CD8-positive, alpha-beta memory T cell (primary cell): ENCODE measurements around the gene TRAF3IP1. TPM values are rescaled to one million over a fixed set of nuclear protein-coding genes. Genes with fewer than 3 reads are reported as not detected.

Experiments
- CTCF ChIA-PET: fragments of 350-600 bp; sonication (Branson Sonifier 250); formaldehyde crosslinking; loops from one replicate; lab custom pipeline; 2021; ENCODE audit warnings: antibody characterized with exemption; lab: Charles Lee
- POLR2A ChIA-PET: fragments of 350-600 bp; sonication (Branson Sonifier 250); formaldehyde crosslinking; loops from one replicate; lab custom pipeline; 2021; ENCODE audit warnings: antibody characterized with exemption; lab: Charles Lee
- DNase-seq, 5 donors: peaks; one replicate each; pipeline versions ENCODE4 v3.0.0 to v3.0.0-alpha.2; 2020 to 2022; ENCODE audit warnings: mixed read lengths in 1 of 5
- H3K27ac ChIP-seq: one replicate; pipeline ENCODE4 v1.7.0; 2013; ENCODE audit warnings: low read depth, mild to moderate bottlenecking, low read length, moderate library complexity
- H3K27me3 ChIP-seq: 2 replicates; pipeline ENCODE4 v1.7.0; 2013; ENCODE audit warnings: low read length, mild to moderate bottlenecking; ENCODE audit not compliant: insufficient read depth, poor library complexity, severe bottlenecking
- H3K36me3 ChIP-seq: 2 replicates; pipeline ENCODE4 v1.7.0; 2013; ENCODE audit warnings: mild to moderate bottlenecking, low read length, moderate library complexity; ENCODE audit not compliant: insufficient read depth
- H3K4me1 ChIP-seq: 2 replicates; pipeline ENCODE4 v1.7.0; 2013; ENCODE audit warnings: mild to moderate bottlenecking, low read length, moderate library complexity; ENCODE audit not compliant: insufficient read depth
- H3K4me3 ChIP-seq: 2 replicates; pipeline ENCODE4 v1.7.0; 2013; ENCODE audit warnings: mild to moderate bottlenecking, low read length
- H3K9me3 ChIP-seq: 2 replicates; pipeline ENCODE4 v1.7.0; 2013; ENCODE audit warnings: mild to moderate bottlenecking, low read length
- H3K27ac Mint-ChIP-seq, 8 donors: one replicate each; pipeline ENCODE4 v1.8.0; 2020 to 2021; ENCODE audit warnings: mixed read lengths in 8 of 8, mild to moderate bottlenecking in 6 of 8, inconsistent platforms in 3 of 8, moderate library complexity in 3 of 8
- H3K27me3 Mint-ChIP-seq, 2 donors: one replicate each; pipeline ENCODE4 v1.8.0; 2020 to 2021; ENCODE audit warnings: mixed read lengths in 2 of 2, mild to moderate bottlenecking in 1 of 2, moderate library complexity in 1 of 2
- H3K36me3 Mint-ChIP-seq, 3 donors: one replicate each; pipeline ENCODE4 v1.8.0; 2020 to 2021; ENCODE audit warnings: mixed read lengths in 3 of 3, inconsistent platforms in 1 of 3, mild to moderate bottlenecking in 1 of 3
- H3K4me1 Mint-ChIP-seq, 3 donors: one replicate each; pipeline ENCODE4 v1.8.0; 2020 to 2021; ENCODE audit warnings: mixed read lengths in 3 of 3, inconsistent platforms in 1 of 3, mild to moderate bottlenecking in 1 of 3
- H3K4me3 Mint-ChIP-seq, 7 donors: one replicate each; pipeline ENCODE4 v1.8.0; 2020 to 2021; ENCODE audit warnings: mixed read lengths in 7 of 7, mild to moderate bottlenecking in 6 of 7, moderate library complexity in 4 of 7, inconsistent platforms in 2 of 7
- H3K9me3 Mint-ChIP-seq, 5 donors: one replicate each; pipeline ENCODE4 v1.8.0; 2020 to 2022; ENCODE audit warnings: mixed read lengths in 5 of 5, mild to moderate bottlenecking in 3 of 5, moderate library complexity in 2 of 5, inconsistent platforms in 1 of 5
- polyA plus RNA-seq: library from polyadenylated mRNA; unstranded; fragments of 300-500 nt; fragmentation: Illumina TruSeq; gene quantifications from one replicate; pipeline ENCODE4 v1.2.3, GENCODE V29; 2021
- total RNA-seq, 2 experiments: library from RNA; stranded (reverse); gene quantifications; one replicate each; pipeline ENCODE4 v1.2.3, GENCODE V29; 2021

Gene TRAF3IP1
- total and polyA plus RNA-seq, 3 experiments from 2014 or later, result 10.2 to 15.9 (median 14.7) TPM

DNA sequence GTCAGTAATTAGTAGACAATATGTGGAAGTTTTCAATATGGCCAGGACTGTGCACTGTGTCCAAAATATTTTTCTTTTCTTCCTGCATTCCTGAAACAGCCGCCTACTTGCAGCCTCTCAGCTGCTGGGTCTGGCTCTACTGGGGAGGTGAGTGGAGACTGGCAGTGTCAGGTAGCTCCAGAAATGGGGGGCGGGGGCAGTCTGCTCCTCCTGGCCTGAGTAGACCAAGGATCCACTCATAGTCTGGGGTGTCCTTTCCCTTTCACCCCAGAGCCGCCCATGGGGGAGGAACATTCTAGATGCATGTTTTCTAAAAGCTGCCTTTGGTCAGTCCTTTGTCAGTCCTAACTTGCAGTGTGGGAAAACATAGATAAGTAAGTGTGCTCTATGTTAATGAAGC is 23.7 kb downstream of the TRAF3IP1 start:
- CTCF ChIA-PET, result no interaction called here

DNA sequence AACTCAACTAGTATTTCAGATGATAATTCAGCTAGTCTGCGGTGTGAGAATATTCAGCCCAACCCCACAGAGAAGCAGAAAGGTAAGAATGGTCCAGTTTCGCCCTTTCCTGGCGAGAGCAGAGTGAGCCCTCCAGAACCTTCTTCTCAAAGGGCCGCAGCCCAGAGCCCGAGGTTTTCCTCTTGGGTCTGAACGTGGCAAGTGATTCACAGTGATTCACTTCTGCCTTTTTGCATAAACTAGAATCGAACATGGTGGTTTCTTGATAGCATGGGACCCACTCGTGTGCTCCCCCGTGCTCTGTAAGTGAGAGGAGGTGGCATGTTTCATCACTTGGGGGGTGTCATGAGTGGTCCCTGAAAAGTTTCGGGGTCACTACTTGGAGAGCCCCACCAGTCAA is 24.2 kb downstream of the TRAF3IP1 start:
- no peaks in the 10 kb centered on the region for H3K9me3 ChIP-seq
- H3K4me1 Mint-ChIP-seq, result peaks cover 2 to 5% (median 3%) of the 10 kb centered on the region in 3 donors

More for the DNA sequence above, 23.7 kb downstream of the TRAF3IP1 start:
- POLR2A ChIA-PET, result interaction anchor here (0.7 kb wide), 1 partner anchor 24 kb away, joined by 4 read pairs; no protein-coding TSS in a partner anchor
- no peaks in the 10 kb centered on the region for H3K27me3 Mint-ChIP-seq
- H3K27me3 ChIP-seq, result no peaks in the 10 kb centered on the region
- H3K4me1 Mint-ChIP-seq, result peaks cover 3 to 10% (median 3%) of the 10 kb centered on the region in 3 donors
- no peak for DNase-seq
- H3K9me3 ChIP-seq, result no peaks in the 10 kb centered on the region
- peaks cover 1% of the 10 kb centered on the region for H3K36me3 ChIP-seq
- H3K36me3 Mint-ChIP-seq, result peaks cover 11 to 48% (median 13%) of the 10 kb centered on the region in 3 donors
- H3K4me3 ChIP-seq, result no peak overlapping the region
- no peaks in the 10 kb centered on the region for H3K4me1 ChIP-seq
- no peak overlapping the region for H3K4me3 Mint-ChIP-seq
- peak overlapping the region in 1 of 8 donors; percentile 54 for H3K27ac Mint-ChIP-seq
- H3K9me3 Mint-ChIP-seq, result no peaks in the 10 kb centered on the region
- no peak overlapping the region for H3K27ac ChIP-seq

DNA sequence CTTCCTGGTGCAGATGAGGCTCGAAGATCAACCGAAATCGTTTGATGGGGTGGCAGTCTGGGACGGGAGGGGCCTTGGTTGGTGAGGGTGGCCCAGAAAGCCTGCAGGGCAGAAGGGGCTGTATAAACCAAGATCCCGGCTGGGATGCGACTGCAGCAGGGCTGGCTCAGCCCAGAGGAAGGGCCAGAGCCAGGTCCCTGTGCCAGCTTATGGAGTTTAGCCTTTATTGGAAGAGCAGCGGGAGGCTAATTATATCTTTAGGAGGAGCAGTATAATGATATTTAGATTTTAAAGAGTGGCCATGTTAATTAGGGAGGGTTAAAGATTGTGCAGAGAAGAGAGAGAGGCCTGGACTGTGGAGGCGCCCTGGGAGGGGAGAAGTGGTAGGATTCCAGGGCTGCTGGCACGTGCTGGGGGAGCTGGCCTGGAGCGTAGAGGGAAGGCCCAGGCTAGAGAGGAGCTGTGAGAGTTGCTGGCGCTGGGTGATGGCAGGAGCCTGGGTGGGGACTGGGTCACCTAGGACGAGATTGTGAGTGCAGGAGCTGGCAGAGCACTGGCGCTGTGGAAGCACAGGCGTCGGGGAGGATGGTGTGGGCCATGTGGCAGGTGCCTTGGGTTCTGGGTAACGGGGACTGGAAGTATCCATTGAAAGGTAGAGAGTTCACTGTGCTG is 25.1 kb downstream of the TRAF3IP1 start:
- no peaks in the 10 kb centered on the region for H3K27me3 ChIP-seq
- Mint-ChIP-seq H3K4me3 (no peak overlapping the region), H3K4me1 (no peaks in the 10 kb centered on the region), H3K9me3 (no peaks in the 10 kb centered on the region), H3K27me3 (no peaks in the 10 kb centered on the region), H3K27ac (no peak overlapping the region), H3K36me3 (peaks cover 11 to 52% (median 16%) of the 10 kb centered on the region in 3 donors)
- ChIA-PET POLR2A (no interaction called here), CTCF (no interaction called here)
- H3K4me3 ChIP-seq, result no peak overlapping the region
- peaks cover 6% of the 10 kb centered on the region for H3K36me3 ChIP-seq
- H3K4me1 ChIP-seq, result no peaks in the 10 kb centered on the region
- no peak overlapping the region for H3K27ac ChIP-seq
- no peak for DNase-seq
- H3K9me3 ChIP-seq, result no peaks in the 10 kb centered on the region

More for the DNA sequence above, 24.2 kb downstream of the TRAF3IP1 start:
- ChIA-PET CTCF (no interaction called here), POLR2A (no interaction called here)
- no peak overlapping the region for H3K4me3 Mint-ChIP-seq
- no peaks in the 10 kb centered on the region for H3K9me3 Mint-ChIP-seq
- no peaks in the 10 kb centered on the region for H3K27me3 Mint-ChIP-seq
- no peak overlapping the region for H3K27ac ChIP-seq
- no peaks in the 10 kb centered on the region for H3K27me3 ChIP-seq
- peaks cover 11 to 52% (median 16%) of the 10 kb centered on the region in 3 donors for H3K36me3 Mint-ChIP-seq
- H3K4me1 ChIP-seq, result no peaks in the 10 kb centered on the region
- peaks cover 6% of the 10 kb centered on the region for H3K36me3 ChIP-seq
- peak overlapping the region in 1 of 8 donors; percentile 19 for H3K27ac Mint-ChIP-seq
- no peak overlapping the region for H3K4me3 ChIP-seq
- no peak for DNase-seq

DNA sequence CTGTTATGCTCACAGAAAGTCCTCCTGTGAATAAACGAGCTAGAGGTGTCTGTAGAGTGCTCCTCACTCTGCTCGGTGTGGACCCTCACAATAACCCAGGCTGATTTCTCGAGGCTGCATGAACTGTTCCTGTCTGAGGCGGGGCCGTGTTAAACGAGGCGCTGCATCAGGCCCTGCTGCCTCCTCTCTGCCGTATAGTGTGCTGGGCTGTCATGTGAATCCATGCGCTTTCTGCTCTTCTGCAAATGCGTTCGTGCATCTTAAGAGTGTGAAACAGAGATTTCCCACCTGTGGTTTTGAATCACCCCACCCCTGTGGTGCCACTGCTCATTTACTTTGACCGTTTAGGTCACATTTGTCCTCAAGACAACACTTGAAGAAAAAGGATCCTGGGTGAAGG is 26.2 kb downstream of the TRAF3IP1 start:
- Mint-ChIP-seq H3K36me3 (peaks cover 11 to 49% (median 16%) of the 10 kb centered on the region in 3 donors), H3K4me1 (no peaks in the 10 kb centered on the region), H3K27me3 (no peaks in the 10 kb centered on the region), H3K27ac (no peak overlapping the region), H3K4me3 (no peak overlapping the region), H3K9me3 (no peaks in the 10 kb centered on the region)
- no peak for DNase-seq
- no peak overlapping the region for H3K4me3 ChIP-seq
- no peaks in the 10 kb centered on the region for H3K27me3 ChIP-seq
- ChIA-PET CTCF (no interaction called here), POLR2A (no interaction called here)
- no peaks in the 10 kb centered on the region for H3K9me3 ChIP-seq
- peaks cover 6% of the 10 kb centered on the region for H3K36me3 ChIP-seq
- no peaks in the 10 kb centered on the region for H3K4me1 ChIP-seq
- H3K27ac ChIP-seq, result no peak overlapping the region

DNA sequence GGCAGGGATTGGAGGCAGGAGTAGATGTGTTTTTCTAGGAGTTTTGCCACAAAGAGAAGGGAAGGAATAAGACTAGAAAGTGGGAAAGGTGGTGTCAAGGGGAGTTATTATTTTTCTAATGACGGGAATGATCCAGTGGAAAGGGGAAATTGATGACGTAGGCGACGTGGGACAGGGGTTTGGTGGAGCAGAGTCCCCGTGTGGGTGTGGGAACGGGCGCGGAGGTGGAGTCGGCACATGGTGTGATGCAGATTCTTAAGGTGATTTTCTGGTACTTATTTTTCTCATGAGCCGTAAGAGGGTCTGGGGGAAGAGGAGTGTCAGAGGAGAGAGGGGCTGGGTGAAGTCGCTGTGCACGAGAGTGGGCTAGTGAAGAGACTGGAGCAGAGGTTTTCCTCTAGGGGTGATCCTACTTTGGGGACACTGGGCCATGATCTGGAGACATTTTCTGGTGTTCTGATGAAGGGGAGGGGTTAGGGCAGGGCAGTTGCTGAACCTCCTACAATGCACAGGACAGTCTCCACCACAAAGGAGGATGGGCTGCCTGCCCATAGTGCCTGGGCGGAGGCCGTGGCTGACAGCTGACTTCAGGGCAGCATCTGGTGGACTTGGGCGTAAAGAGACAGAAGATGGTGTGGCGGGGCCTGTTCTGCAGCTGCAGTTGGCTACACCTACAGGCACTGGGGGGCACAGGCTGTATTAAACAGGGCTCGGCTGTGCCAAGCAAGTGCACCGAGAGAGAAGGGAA is 30.0 kb downstream of the TRAF3IP1 start:
- Mint-ChIP-seq H3K4me3 (no peak overlapping the region), H3K9me3 (no peaks in the 10 kb centered on the region), H3K27me3 (no peaks in the 10 kb centered on the region), H3K27ac (no peak overlapping the region), H3K4me1 (no peaks in the 10 kb centered on the region), H3K36me3 (peaks cover 11 to 53% (median 16%) of the 10 kb centered on the region in 3 donors)
- H3K27me3 ChIP-seq, result no peaks in the 10 kb centered on the region
- no peak for DNase-seq
- no peak overlapping the region for H3K27ac ChIP-seq
- H3K4me1 ChIP-seq, result no peaks in the 10 kb centered on the region
- POLR2A ChIA-PET, result no interaction called here
- peaks cover 6% of the 10 kb centered on the region for H3K36me3 ChIP-seq
- CTCF ChIA-PET, result no interaction called here
- no peaks in the 10 kb centered on the region for H3K9me3 ChIP-seq
- H3K4me3 ChIP-seq, result no peak overlapping the region

DNA sequence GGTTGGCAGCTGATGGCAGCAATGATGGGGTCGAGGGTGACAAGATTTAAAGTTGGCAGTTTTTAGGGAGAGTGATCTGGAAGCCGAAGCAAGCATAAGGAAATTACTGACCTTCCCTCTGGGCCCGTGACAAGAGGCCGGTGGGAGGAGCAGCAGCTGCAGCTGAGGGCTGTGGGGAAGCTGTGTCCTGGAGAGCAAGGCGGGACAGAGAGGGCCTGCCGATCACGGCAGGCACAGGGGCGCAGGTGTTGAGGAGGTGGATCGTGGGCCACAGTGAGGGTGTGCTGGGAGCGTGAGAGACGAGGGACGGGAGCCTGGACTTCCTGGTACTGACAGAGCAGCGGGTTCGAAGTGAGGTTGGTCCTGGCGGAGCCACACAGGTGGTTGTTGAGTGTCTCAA is 31.0 kb downstream of the TRAF3IP1 start:
- POLR2A ChIA-PET, result no interaction called here
- H3K9me3 Mint-ChIP-seq, result no peaks in the 10 kb centered on the region

DNA sequence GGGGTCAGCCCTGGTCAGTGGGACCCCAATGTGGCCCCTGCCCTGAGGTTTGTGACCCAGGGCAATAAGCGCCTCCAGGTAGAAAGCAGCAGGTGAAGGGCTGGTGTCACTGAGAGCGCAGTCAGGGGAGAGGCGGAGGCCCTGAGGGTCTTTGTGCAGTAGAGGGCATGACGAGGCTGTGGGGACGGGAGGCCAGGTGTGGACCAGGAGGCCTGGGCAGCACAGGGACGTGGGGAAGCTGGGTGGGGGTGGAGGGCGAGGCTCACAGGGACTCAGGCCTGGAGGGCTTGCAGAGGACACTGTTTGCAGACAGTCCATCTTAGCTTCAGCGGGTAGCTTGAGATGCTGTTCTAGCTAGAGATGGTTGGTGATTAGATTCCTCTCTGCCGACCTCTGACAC is 32.0 kb downstream of the TRAF3IP1 start:
- H3K4me3 Mint-ChIP-seq, result no peak overlapping the region
- DNase-seq, result no peak
- peaks cover 7 to 40% (median 7%) of the 10 kb centered on the region in 3 donors for H3K36me3 Mint-ChIP-seq
- Histone ChIP-seq H3K4me1 (no peaks in the 10 kb centered on the region), H3K27me3 (no peaks in the 10 kb centered on the region), H3K27ac (no peak overlapping the region), H3K36me3 (peaks cover 6% of the 10 kb centered on the region), H3K9me3 (no peaks in the 10 kb centered on the region), H3K4me3 (no peak overlapping the region)
- ChIA-PET POLR2A (no interaction called here), CTCF (no interaction called here)
- H3K27me3 Mint-ChIP-seq, result no peaks in the 10 kb centered on the region
- no peaks in the 10 kb centered on the region for H3K4me1 Mint-ChIP-seq
- H3K9me3 Mint-ChIP-seq, result no peaks in the 10 kb centered on the region
- H3K27ac Mint-ChIP-seq, result no peak overlapping the region

More for the DNA sequence above, 31.0 kb downstream of the TRAF3IP1 start:
- Histone ChIP-seq H3K9me3 (no peaks in the 10 kb centered on the region), H3K27me3 (no peaks in the 10 kb centered on the region), H3K27ac (no peak overlapping the region), H3K4me1 (no peaks in the 10 kb centered on the region), H3K36me3 (peaks cover 6% of the 10 kb centered on the region), H3K4me3 (no peak overlapping the region)
- H3K36me3 Mint-ChIP-seq, result peaks cover 12 to 47% (median 16%) of the 10 kb centered on the region in 3 donors
- no peaks in the 10 kb centered on the region for H3K27me3 Mint-ChIP-seq
- H3K4me1 Mint-ChIP-seq, result no peaks in the 10 kb centered on the region
- H3K27ac Mint-ChIP-seq, result no peak overlapping the region
- CTCF ChIA-PET, result no interaction called here
- DNase-seq, result no peak
- no peak overlapping the region for H3K4me3 Mint-ChIP-seq

DNA sequence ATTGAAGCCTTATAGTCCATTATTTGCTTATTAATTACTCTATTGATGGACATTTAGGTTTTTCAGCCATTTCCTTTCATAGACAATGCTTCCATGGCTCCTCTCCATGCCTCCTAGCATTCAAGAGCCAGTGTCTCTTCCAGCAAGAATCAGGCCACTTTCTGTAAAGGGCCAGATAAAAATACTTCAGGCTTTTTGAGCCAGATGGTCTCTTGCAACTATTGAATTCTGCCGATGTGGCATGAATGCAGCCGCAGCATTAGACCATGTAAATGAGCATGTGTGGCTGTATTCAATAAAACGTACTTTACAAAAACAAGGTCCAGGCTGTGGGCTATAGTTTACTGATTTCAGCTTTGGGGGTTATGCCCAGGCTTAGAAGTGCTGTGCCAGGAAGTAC is 38.5 kb downstream of the TRAF3IP1 start:
- no peak for DNase-seq
- Histone ChIP-seq H3K36me3 (no peaks in the 10 kb centered on the region), H3K27ac (no peak overlapping the region), H3K9me3 (no peaks in the 10 kb centered on the region), H3K4me3 (no peak overlapping the region), H3K4me1 (no peaks in the 10 kb centered on the region), H3K27me3 (no peaks in the 10 kb centered on the region)
- ChIA-PET POLR2A (no interaction called here), CTCF (interaction anchor here (2.3 kb wide), 1 partner anchor 9 kb away, joined by 6 read pairs; no protein-coding TSS in a partner anchor)
- Mint-ChIP-seq H3K27ac (no peak overlapping the region), H3K4me1 (no peaks in the 10 kb centered on the region), H3K4me3 (no peak overlapping the region), H3K36me3 (peaks cover 9 to 59% (median 24%) of the 10 kb centered on the region in 3 donors), H3K27me3 (no peaks in the 10 kb centered on the region), H3K9me3 (no peaks in the 10 kb centered on the region)
